GM19452 (cell line): Measurements from ENCODE around the gene CBL.
"Not testable (repeated sequence)": the region's sequence is repeated elsewhere in the genome, so short reads cannot be mapped to it uniquely, and the experiment has no call there.

ENCODE experiments used
- ATAC-seq: cut with Tn5 transposase; IDR thresholded peaks from one replicate; pipeline ENCODE4 v1.9.1; 2021; ENCODE audit not compliant: unreplicated experiment

The CBL gene

GRCh38 chr11:119205574-119206510, at the start of gene CBL:
Gene CBL (plus strand): TSS chr11:119206339. CDS start chr11:119206418, 79 bp downstream.
- ATAC-seq: peak; percentile 81

- ATAC-seq: no peak
Observed at GRCh38 chr11:119156496-119156895, 49.6 kb upstream of the CBL start.

- no peak for ATAC-seq
Observed at GRCh38 chr11:119157063-119157462, 49.1 kb upstream of the CBL start.

GRCh38 chr11:119158467-119158866, 47.7 kb upstream of the CBL start:
- ATAC-seq: no peak

GRCh38 chr11:119160151-119160550, 46.0 kb upstream of the CBL start:
- ATAC-seq: no peak

- no peak for ATAC-seq
Observed at GRCh38 chr11:119161871-119162270, 44.3 kb upstream of the CBL start.

GRCh38 chr11:119166368-119167076, 39.6 kb upstream of the CBL start:
- no peak for ATAC-seq

- not testable (repeated sequence) for ATAC-seq
Observed at GRCh38 chr11:119167077-119167458, 39.1 kb upstream of the CBL start.

GRCh38 chr11:119167933-119168332, 38.2 kb upstream of the CBL start:
- no peak for ATAC-seq

GRCh38 chr11:119168471-119169281, 37.5 kb upstream of the CBL start, which contains the start of gene NLRX1:
Gene NLRX1 (plus strand): TSS chr11:119168725. CDS start chr11:119171404, 2,679 bp downstream.
- peak; percentile 95 for ATAC-seq

GRCh38 chr11:119169282-119169719, 36.8 kb upstream of the CBL start:
- ATAC-seq: no peak

- ATAC-seq: no peak
Observed at GRCh38 chr11:119172513-119172912, 33.6 kb upstream of the CBL start.

- ATAC-seq: no peak
Observed at GRCh38 chr11:119173453-119173852, 32.7 kb upstream of the CBL start.

- no peak for ATAC-seq
Observed at GRCh38 chr11:119175493-119176077, 30.6 kb upstream of the CBL start.

GRCh38 chr11:119178166-119178680, 27.9 kb upstream of the CBL start:
- no peak for ATAC-seq

GRCh38 chr11:119179342-119179741, 26.8 kb upstream of the CBL start:
- no peak for ATAC-seq

- no peak for ATAC-seq
Observed at GRCh38 chr11:119179983-119180382, 26.2 kb upstream of the CBL start.

- no peak for ATAC-seq
Observed at GRCh38 chr11:119180729-119181676, 25.1 kb upstream of the CBL start.

- ATAC-seq: no peak
Observed at GRCh38 chr11:119181677-119182412, 24.3 kb upstream of the CBL start.
